HG03103 (cell line): ENCODE measurements around the gene FBXW7.

Experiments used
- ATAC-seq: cut with Tn5 transposase; IDR thresholded peaks from one replicate; pipeline ENCODE4 v1.9.1; 2021; ENCODE audit warnings: low read depth; ENCODE audit not compliant: unreplicated experiment

FBXW7 gene

GRCh38 chr4:152346979-152347378, 188.9 kb downstream of the FBXW7 start:
- no peak for ATAC-seq

- no peak for ATAC-seq
Observed at GRCh38 chr4:152346526-152346925, 189.4 kb downstream of the FBXW7 start.

DNA sequence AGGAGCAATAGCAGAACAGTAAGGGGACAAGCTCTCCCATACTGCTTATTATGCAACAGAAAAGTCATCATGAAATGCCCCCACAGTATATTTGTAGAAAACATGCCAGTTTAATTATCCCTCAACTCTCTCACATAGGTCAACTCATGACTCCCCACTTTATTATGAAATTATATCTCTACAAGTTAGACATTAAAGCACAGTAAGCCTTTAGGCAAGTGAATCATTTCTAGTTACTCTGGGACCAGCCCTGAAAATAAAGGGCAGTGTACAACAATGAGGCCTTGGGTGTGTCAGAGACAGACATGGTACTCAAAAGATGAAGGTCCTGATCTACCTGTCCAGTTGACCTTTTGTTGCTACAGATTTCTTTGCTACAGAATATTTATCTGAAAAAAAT, 191.9 kb downstream of the FBXW7 start:
- no peak for ATAC-seq

DNA sequence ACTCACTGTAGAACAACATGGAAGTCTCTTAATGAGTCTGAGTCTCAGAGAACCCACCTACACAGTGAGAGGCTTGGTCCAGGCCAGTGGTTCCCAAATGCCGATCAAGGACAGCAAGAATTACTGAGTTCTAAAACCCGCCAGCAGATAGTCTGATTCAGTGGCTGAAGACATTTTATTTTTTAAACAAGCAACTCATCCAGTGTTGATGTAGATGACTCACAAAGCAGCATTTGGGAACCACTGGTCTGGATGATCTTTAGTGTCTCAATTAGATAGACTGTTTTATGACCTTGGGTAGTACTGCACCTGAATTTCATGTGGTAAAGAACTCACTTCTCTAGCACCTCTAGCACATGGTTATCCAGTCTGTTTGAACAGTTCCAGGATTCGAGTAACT, 193.6 kb downstream of the FBXW7 start:
- ATAC-seq: no peak

DNA sequence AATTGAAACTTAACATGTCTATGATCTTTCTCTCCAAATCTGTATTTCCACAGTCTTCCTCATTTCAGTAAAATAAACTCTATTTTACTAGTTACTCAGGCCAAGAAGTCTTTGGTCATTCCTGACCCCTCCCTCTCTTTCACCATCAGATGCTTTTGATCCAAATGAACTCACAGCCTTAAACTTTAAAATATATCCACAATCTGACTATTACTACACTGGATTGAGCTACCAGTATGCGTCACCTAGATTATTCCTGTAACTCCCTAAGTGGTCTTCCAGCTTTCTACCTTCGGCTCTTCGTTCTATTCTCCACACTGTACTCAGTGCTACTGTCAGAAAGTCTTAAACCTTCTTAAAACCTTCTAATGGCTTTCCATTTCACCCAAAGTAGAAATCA, 195.1 kb downstream of the FBXW7 start:
- ATAC-seq: no peak

GRCh38 chr4:152339576-152339975, 196.3 kb downstream of the FBXW7 start:
- ATAC-seq: no peak

DNA sequence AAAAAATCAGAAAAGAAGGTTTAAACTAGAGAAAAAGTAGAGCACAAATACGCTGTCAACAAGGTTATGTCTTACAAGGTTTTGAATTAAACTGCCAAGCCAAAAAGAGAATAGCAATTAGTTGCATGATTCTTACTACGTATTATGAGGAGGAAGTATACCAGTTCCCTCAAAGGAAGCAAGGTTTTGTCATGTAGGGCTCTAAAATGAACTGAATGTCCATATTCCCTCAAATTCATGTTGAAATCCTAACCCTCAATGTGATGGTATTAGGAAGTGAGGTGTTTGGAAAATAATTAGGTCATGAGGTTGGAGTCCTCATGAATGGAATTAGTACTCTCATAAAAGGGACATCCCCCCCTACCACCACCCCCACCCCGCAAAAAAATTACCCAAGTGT, 201.0 kb downstream of the FBXW7 start:
- no peak for ATAC-seq

GRCh38 chr4:152331042-152331441, 204.8 kb downstream of the FBXW7 start:
- no peak for ATAC-seq

DNA sequence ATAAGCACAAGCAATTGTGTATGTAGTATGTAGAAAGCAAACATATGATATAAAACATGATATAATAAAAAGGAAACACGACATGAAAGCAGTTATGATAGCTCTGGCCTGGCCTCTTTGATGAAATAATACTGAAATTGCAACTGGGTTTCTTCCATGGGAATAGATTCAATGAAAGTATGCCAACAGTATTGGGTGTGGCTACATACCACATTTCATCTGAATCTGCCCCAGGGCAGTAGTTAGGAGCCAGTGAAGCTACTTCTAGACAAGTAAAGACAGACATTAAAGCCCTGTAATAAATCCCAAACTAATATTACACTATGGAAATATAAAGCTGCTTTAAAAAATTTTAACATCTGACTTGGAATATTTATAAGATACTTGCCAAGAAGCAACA, 207.3 kb downstream of the FBXW7 start:
- ATAC-seq: no peak

DNA sequence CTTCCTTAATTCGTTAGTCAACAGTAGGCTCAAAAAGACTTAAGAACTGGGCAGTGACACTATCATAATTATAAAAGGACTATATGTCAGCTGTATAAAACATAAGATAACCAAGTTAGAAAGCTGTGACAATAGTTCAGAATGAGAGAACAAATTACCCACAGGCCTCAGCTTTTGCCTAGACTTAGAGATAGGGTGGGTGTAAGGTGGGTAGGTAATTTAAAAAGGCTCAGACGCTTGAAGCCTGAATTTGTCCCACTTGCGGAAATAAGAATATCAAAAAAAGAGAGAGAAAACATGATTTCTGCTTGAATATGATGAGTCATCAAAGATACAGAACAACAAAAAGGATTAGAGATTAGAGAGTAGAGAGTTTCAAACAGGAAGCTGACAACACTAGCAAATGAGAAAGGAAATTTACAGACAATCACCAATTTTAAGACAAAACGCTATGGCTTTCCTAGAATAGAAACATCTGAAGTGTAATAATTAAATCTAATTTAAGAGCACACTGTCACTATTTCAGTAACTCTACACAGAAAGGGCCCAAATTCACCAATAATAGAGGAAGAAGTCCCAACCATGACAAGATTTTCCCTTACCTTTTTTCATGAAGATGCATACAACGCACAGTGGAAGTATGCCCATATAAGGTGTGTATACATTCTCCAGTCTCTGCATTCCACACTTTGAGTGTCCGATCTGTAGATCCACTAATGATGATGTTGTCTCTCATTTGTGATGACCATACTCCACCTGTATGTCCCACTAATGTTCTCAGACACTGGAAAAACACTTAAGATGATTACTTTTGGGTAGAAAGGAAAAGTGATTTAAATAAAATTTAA, 208.1 kb downstream of the FBXW7 start:
- no peak for ATAC-seq

- no peak for ATAC-seq
Observed at GRCh38 chr4:152325831-152326230, 210.1 kb downstream of the FBXW7 start.

- ATAC-seq: no peak
Observed at GRCh38 chr4:152323221-152323620, 212.7 kb downstream of the FBXW7 start.

GRCh38 chr4:152322656-152323055, 213.2 kb downstream of the FBXW7 start:
- ATAC-seq: no peak

DNA sequence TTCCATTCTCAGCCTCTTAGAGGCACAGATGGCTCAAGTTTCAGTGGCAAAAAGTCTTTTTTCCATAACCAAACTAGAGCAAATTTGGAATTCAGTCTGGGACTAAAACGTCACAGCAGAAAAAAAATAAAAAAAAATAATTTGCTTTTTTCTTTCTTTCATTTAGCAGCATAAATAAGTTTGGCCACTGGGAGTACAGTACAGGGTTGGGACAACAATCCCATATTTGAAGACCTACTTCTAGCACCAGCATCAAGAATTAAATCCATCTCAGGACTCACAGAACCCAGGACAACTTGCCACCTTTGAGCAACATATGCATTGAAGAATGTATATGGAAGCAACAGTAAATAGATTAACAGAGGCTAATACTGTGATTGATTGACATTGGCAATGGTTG, 214.0 kb downstream of the FBXW7 start:
- ATAC-seq: no peak

DNA sequence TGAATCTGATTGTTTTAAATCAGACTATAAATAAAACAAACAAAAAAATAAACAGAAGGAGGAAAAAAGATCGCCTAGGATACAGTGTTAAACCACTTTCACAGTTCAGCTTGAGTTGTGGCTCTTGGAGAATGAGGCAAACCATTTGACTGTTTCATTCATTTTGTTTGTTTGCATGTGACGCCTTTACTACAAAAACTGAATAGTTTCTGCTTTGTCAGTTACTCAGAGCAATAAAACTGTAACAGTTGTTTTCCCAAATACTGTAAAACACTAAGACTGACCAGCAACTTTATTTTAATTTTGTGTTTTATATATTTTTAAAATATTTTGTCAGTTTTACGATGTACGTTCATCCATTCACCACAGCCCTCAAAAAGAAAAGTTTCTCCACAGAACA, 214.5 kb downstream of the FBXW7 start:
- ATAC-seq: no peak

GRCh38 chr4:152316969-152317368, 218.9 kb downstream of the FBXW7 start:
- ATAC-seq: no peak

- no peak for ATAC-seq
Observed at GRCh38 chr4:152310257-152310656, 225.6 kb downstream of the FBXW7 start.

DNA sequence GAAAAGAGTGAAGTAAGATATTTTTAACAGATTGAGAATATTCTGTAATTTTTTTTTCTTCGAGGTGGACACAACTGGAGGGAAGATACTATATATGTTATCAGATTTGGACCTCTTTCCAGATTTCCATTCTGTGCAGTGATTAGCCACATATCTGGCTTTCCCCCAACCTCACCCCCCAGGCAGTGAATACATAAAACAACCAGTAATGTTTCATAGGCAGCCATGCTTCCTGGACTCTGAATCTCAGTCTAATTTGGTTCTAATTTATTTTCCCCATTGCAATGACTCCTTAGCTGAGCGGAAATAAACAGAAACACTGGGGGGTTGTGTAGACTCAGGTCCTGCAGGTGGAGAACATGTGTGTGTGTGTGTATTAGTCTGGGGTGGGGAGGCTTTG, 226.5 kb downstream of the FBXW7 start:
- ATAC-seq: no peak

DNA sequence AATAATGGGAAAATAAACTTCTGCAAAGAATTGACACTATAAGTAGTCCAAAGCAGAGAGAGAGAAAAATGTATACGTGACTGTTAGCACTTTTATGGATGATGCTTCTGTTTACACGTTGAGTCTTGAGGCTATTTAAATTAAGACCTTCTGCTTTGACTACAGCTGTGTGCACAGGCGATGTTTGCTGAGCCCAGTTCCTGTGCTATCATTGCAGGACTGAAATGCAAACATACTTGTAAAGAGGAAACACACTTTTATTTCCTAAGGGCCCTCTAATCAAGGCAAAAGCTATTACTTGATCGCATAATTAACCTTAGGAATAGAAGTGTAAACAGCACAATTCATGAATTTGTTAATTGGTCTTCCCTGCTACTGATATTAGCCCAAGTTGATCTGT, 226.9 kb downstream of the FBXW7 start:
- ATAC-seq: no peak

DNA sequence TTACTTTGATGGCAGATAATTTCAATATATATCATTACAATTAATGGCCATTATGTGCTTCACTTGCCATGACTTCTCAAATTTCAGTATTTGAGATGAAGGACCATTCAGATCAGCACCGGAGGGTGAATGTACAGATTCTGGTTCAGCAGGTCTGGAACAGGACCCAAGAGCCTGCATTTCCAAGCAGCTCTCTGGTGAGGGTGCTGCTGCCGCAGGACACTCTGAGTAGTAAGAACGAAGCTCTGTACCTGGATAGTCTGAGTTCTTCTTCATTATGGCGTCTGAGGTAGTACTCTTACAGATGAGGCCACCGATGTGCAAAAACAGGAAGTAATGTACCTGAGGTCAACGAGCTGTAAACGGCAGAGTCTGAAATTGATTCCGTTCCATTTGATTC, 228.2 kb downstream of the FBXW7 start:
- ATAC-seq: no peak

- no peak for ATAC-seq
Observed at GRCh38 chr4:152306541-152306940, 229.4 kb downstream of the FBXW7 start.

DNA sequence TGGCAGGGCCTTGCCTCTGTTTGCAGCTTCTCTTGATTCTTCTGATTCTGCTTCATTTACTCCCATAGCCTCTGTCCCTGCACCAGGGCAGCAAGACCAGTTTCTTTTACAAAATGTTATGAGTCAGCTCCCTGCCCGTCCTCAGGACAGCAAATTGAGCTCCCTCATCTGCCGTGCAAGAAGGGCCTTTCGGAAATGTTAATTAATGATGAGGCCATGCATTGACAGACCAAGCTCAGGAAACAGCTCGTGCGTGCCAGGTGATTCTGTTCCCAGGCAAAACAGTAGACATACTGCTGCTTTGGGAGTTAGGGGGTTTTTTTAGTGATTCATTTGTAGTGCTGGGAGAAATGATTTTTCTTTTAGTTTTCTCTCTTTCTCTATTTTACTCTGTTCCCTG, 231.7 kb downstream of the FBXW7 start:
- ATAC-seq: peak; percentile 77

DNA sequence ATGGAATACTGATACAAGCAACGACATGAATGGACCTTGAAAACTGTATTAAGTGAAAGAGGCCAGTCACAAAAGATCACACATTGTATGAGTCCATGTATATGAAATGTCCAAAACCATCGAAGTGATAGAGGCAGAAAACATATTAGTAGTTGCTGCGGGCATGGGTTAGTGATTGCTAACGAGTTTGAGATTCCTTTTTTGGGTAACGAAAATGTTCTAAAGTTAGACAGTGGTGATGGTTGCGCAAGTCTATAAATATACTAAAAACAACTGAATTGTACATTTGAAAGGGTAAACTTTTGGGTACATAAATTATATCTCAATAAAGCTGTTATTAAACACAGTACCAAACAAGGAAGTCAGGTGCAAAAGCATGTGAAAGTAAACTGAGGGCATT, 234.5 kb downstream of the FBXW7 start:
- no peak for ATAC-seq
